ENCODE data around the gene TMED3.

TMED3 gene

GRCh38 chr15:79310985-79311900 is at the start of gene TMED3:
TSS of gene TMED3 (plus strand) at chr15:79311112. CDS start at chr15:79311250, 138 bp downstream.
- DNase-seq (ENCODE audit: low read depth in 1 of 2, low spot score in 1 of 2) = peak; percentile 57 to 69

- DNase-seq (ENCODE audit: low read depth in 1 of 2, low spot score in 1 of 2) = no peak
Observed at GRCh38 chr15:79261836-79262235, 49.1 kb upstream of the TMED3 start.

GRCh38 chr15:79265167-79265566 is 45.7 kb upstream of the TMED3 start:
- DNase-seq (ENCODE audit: low read depth in 1 of 2, low spot score in 1 of 2) = no peak

GRCh38 chr15:79265987-79266579 is 44.8 kb upstream of the TMED3 start:
- no peak for DNase-seq (ENCODE audit: low read depth in 1 of 2, low spot score in 1 of 2)

- no peak for DNase-seq (ENCODE audit: low read depth in 1 of 2, low spot score in 1 of 2)
Observed at GRCh38 chr15:79282371-79283251, 28.3 kb upstream of the TMED3 start, which contains the start of gene ANKRD34C. TSS of gene ANKRD34C (plus strand) at chr15:79282722. CDS start at chr15:79293285, 10,563 bp downstream.

GRCh38 chr15:79283252-79284048 is 27.5 kb upstream of the TMED3 start:
- peak in 1 of 2 donors; percentile 22 for DNase-seq (ENCODE audit: low read depth in 1 of 2, low spot score in 1 of 2)

- no peak for DNase-seq (ENCODE audit: low read depth in 1 of 2, low spot score in 1 of 2)
Observed at GRCh38 chr15:79290642-79291275, 20.2 kb upstream of the TMED3 start.

- no peak for DNase-seq (ENCODE audit: low read depth in 1 of 2, low spot score in 1 of 2)
Observed at GRCh38 chr15:79292011-79292410, 18.9 kb upstream of the TMED3 start.

- no peak for DNase-seq (ENCODE audit: low read depth in 1 of 2, low spot score in 1 of 2)
Observed at GRCh38 chr15:79294075-79294474, 16.8 kb upstream of the TMED3 start.

GRCh38 chr15:79296583-79296982 is 14.3 kb upstream of the TMED3 start:
- DNase-seq (ENCODE audit: low read depth in 1 of 2, low spot score in 1 of 2) = no peak

- DNase-seq (ENCODE audit: low read depth in 1 of 2, low spot score in 1 of 2) = no peak
Observed at GRCh38 chr15:79299126-79299840, 11.6 kb upstream of the TMED3 start.

GRCh38 chr15:79299841-79300235 is 11.1 kb upstream of the TMED3 start:
- no peak for DNase-seq (ENCODE audit: low read depth in 1 of 2, low spot score in 1 of 2)

- no peak for DNase-seq (ENCODE audit: low read depth in 1 of 2, low spot score in 1 of 2)
Observed at GRCh38 chr15:79307251-79307650, 3.7 kb upstream of the TMED3 start.

- DNase-seq (ENCODE audit: low read depth in 1 of 2, low spot score in 1 of 2) = no peak
Observed at GRCh38 chr15:79308874-79309273, 2.0 kb upstream of the TMED3 start.

- DNase-seq (ENCODE audit: low read depth in 1 of 2, low spot score in 1 of 2) = no peak
Observed at GRCh38 chr15:79310612-79310984, 314 bp upstream of the TMED3 start.

GRCh38 chr15:79311901-79312553 is 1.1 kb downstream of the TMED3 start:
- DNase-seq (ENCODE audit: low read depth in 1 of 2, low spot score in 1 of 2) = no peak

- DNase-seq (ENCODE audit: low read depth in 1 of 2, low spot score in 1 of 2) = no peak
Observed at GRCh38 chr15:79314186-79314585, 3.3 kb downstream of the TMED3 start.

GRCh38 chr15:79314811-79315210 is 3.9 kb downstream of the TMED3 start:
- DNase-seq (ENCODE audit: low read depth in 1 of 2, low spot score in 1 of 2) = no peak

Measured in stimulated activated CD4-positive, alpha-beta T cell treated with anti-CD3 and anti-CD28 coated beads, Interleukin-15, amount 100 ng/mL, for 1 hour (primary cell).